Stomach (tissue), 4 donors: Measurements from ENCODE around the gene TMEM198.

Experiments
- CTCF ChIP-seq, 7 experiments: fragments of 450-650 bp in 4 of 7; fragments of 200-600 bp in 3 of 7; sonication (generic) in 3 of 7; IDR thresholded peaks; one replicate each; pipeline ENCODE4 v1.5.1; 2016 to 2019; ENCODE audit warnings: antibody characterized with exemption in 7 of 7, control low read depth in 2 of 7, mild to moderate bottlenecking in 1 of 7
- POLR2A ChIP-seq, 4 donors: fragments of 450-650 bp; IDR thresholded peaks; one replicate each; pipeline ENCODE4 v1.6.1; 2016; ENCODE audit warnings: antibody characterized with exemption in 4 of 4, control low read depth in 2 of 4, mild to moderate bottlenecking in 1 of 4, moderate library complexity in 1 of 4

- TF ChIP-seq POLR2A (IDR thresholded peaks at IDR 0.05), result no peak
- TF ChIP-seq CTCF (IDR thresholded peaks at IDR 0.05), result no peak
Measured at GRCh38 chr2:219570924-219571310, 27.1 kb downstream of the TMEM198 start.
